H9 (cell line): ENCODE data around the gene SSTR4. TPM values are rescaled to one million over a fixed set of nuclear protein-coding genes. Genes with fewer than 3 reads are reported as not detected.

ENCODE experiments used
- DNase-seq: peaks from one replicate; pipeline ENCODE4 v3.0.0-alpha.2; 2017
- H2AFZ ChIP-seq: one replicate; pipeline ENCODE4 v1.6.1; 2013; ENCODE audit warnings: mild to moderate bottlenecking, low read length, control low read depth, moderate library complexity
- H2AK5ac ChIP-seq: 2 replicates; pipeline ENCODE4 v1.6.1; 2013; ENCODE audit warnings: low read length, control low read depth, mixed read lengths; ENCODE audit not compliant: insufficient read length
- H2BK120ac ChIP-seq: one replicate; pipeline ENCODE4 v1.6.1; 2013; ENCODE audit warnings: low read depth, mild to moderate bottlenecking, low read length, control low read depth, inconsistent platforms; ENCODE audit not compliant: poor library complexity, severe bottlenecking
- H2BK12ac ChIP-seq: 2 replicates; pipeline ENCODE4 v1.6.1; 2013; ENCODE audit warnings: low read length, control low read depth, mixed read lengths, low read depth; ENCODE audit not compliant: insufficient read length
- H2BK15ac ChIP-seq: 2 replicates; pipeline ENCODE4 v1.6.1; 2013; ENCODE audit warnings: low read depth, low read length, control low read depth
- H2BK20ac ChIP-seq: one replicate; pipeline ENCODE4 v1.6.1; 2013; ENCODE audit warnings: low read depth, mild to moderate bottlenecking, low read length, control low read depth, inconsistent platforms; ENCODE audit not compliant: poor library complexity, severe bottlenecking
- H2BK5ac ChIP-seq: 2 replicates; pipeline ENCODE4 v1.6.1; 2013; ENCODE audit warnings: low read length, control low read depth, mixed read lengths; ENCODE audit not compliant: insufficient read length
- H3K14ac ChIP-seq: 2 replicates; pipeline ENCODE4 v1.6.1; 2013; ENCODE audit warnings: low read length, control low read depth; ENCODE audit not compliant: insufficient read depth
- H3K18ac ChIP-seq: 2 replicates; pipeline ENCODE4 v1.6.1; 2013; ENCODE audit warnings: low read depth, mild to moderate bottlenecking, mixed read lengths, low read length, control low read depth; ENCODE audit not compliant: insufficient read length
- H3K23ac ChIP-seq: 2 replicates; pipeline ENCODE4 v1.6.1; 2013; ENCODE audit warnings: low read length, control low read depth, mixed read lengths, low read depth; ENCODE audit not compliant: insufficient read length
- H3K23me2 ChIP-seq: 2 replicates; pipeline ENCODE4 v1.6.1; 2013; ENCODE audit warnings: low read depth, mild to moderate bottlenecking, mixed read lengths, low read length, control low read depth; ENCODE audit not compliant: insufficient read length, poor library complexity, severe bottlenecking
- H3K27ac ChIP-seq: 2 replicates; pipeline ENCODE4 v1.5.1; 2013; ENCODE audit warnings: low read length, control low read depth, mixed read lengths, low read depth; ENCODE audit not compliant: insufficient read length
- H3K27me3 ChIP-seq: 2 replicates; pipeline ENCODE4 v1.6.1; 2013; ENCODE audit warnings: low read length, control low read depth, inconsistent platforms; ENCODE audit not compliant: insufficient read depth
- H3K4ac ChIP-seq: 2 replicates; pipeline ENCODE4 v1.6.1; 2013; ENCODE audit warnings: low read depth, mild to moderate bottlenecking, control low read depth, inconsistent platforms, low read length, moderate library complexity
- H3K4me1 ChIP-seq: 2 replicates; pipeline ENCODE4 v1.6.1; 2013; ENCODE audit warnings: low read length, control low read depth, inconsistent platforms; ENCODE audit not compliant: insufficient read depth
- H3K4me2 ChIP-seq: 2 replicates; pipeline ENCODE4 v1.6.1; 2013; ENCODE audit warnings: low read length, control low read depth, mixed read lengths; ENCODE audit not compliant: insufficient read length, insufficient read depth
- H3K56ac ChIP-seq: 2 replicates; pipeline ENCODE4 v1.6.1; 2013; ENCODE audit warnings: low read depth, mild to moderate bottlenecking, mixed read lengths, low read length, control low read depth; ENCODE audit not compliant: insufficient read length
- H3K79me1 ChIP-seq: 2 replicates; pipeline ENCODE4 v1.6.1; 2013; ENCODE audit warnings: low read depth, mild to moderate bottlenecking, moderate library complexity, low read length, control low read depth, inconsistent platforms; ENCODE audit not compliant: insufficient read depth, poor library complexity, severe bottlenecking
- H3K79me2 ChIP-seq: 2 replicates; pipeline ENCODE4 v1.6.1; 2013; ENCODE audit warnings: low read length, control low read depth, inconsistent platforms; ENCODE audit not compliant: insufficient read depth
- H3K9ac ChIP-seq: 2 replicates; pipeline ENCODE4 v1.6.1; 2013; ENCODE audit warnings: low read length, control low read depth, mixed read lengths; ENCODE audit not compliant: insufficient read length; ENCODE audit errors: extremely low read depth
- H3K9me3 ChIP-seq: one replicate; pipeline ENCODE4 v1.6.1; 2013; ENCODE audit warnings: low read depth, low read length, inconsistent platforms; ENCODE audit not compliant: control insufficient read depth
- H3T11ph ChIP-seq: one replicate; pipeline ENCODE4 v1.6.1; 2013; ENCODE audit warnings: mild to moderate bottlenecking, low read length, control low read depth, inconsistent platforms
- H4K20me1 ChIP-seq: one replicate; pipeline ENCODE4 v1.6.1; 2013; ENCODE audit not compliant: control insufficient read depth, insufficient read length, insufficient read depth
- H4K5ac ChIP-seq: 2 replicates; pipeline ENCODE4 v1.6.1; 2013; ENCODE audit warnings: low read depth, mild to moderate bottlenecking, mixed read lengths, low read length, control low read depth; ENCODE audit not compliant: insufficient read length
- H4K8ac ChIP-seq: replicated peaks from 2 replicates; pipeline ENCODE4 v1.6.1; 2013; ENCODE audit warnings: low read length, control low read depth, mixed read lengths, low read depth; ENCODE audit not compliant: insufficient read length
- H4K91ac ChIP-seq: 2 replicates; pipeline ENCODE4 v1.6.1; 2013; ENCODE audit warnings: low read depth, mild to moderate bottlenecking, moderate library complexity, mixed read lengths, low read length, control low read depth; ENCODE audit not compliant: insufficient read length
- H3K27ac Mint-ChIP-seq, 3 experiments: 2 replicates in 2 of 3; 3 replicates in 1 of 3; pipeline ENCODE4 v1.8.0; 2020 to 2021; ENCODE audit warnings: mixed read lengths in 3 of 3, mild to moderate bottlenecking in 1 of 3, moderate library complexity in 1 of 3
- H3K27me3 Mint-ChIP-seq: 2 replicates; pipeline ENCODE4 v1.8.0; 2021; ENCODE audit warnings: low read depth, mild to moderate bottlenecking, moderate library complexity, mixed read lengths
- H3K36me3 Mint-ChIP-seq, 3 experiments: 2 replicates in 2 of 3; 3 replicates in 1 of 3; pipeline ENCODE4 v1.8.0; 2020 to 2021; ENCODE audit warnings: low read depth in 3 of 3, mixed read lengths in 3 of 3; ENCODE audit not compliant: insufficient read depth in 1 of 3
- H3K4me1 Mint-ChIP-seq, 2 experiments: 2 replicates each; pipeline ENCODE4 v1.8.0; 2020; ENCODE audit warnings: mixed read lengths in 2 of 2
- H3K4me3 Mint-ChIP-seq, 2 experiments: 2 replicates in 1 of 2; 3 replicates in 1 of 2; pipeline ENCODE4 v1.8.0; 2020 to 2021; ENCODE audit warnings: mild to moderate bottlenecking in 2 of 2, mixed read lengths in 2 of 2, moderate library complexity in 1 of 2
- H3K9me3 Mint-ChIP-seq, 2 experiments: 2 replicates in 1 of 2; 3 replicates in 1 of 2; pipeline ENCODE4 v1.8.0; 2020; ENCODE audit warnings: mild to moderate bottlenecking in 2 of 2, mixed read lengths in 2 of 2, moderate library complexity in 1 of 2
- CTCF ChIP-seq: fragments of 200-600 bp; sonication (generic); conservative IDR thresholded peaks from 3 replicates; pipeline ENCODE4 v1.8.0; 2021; ENCODE audit warnings: antibody characterized with exemption, mild to moderate bottlenecking
- WGBS: extraction: QIAGEN DNeasy Blood & Tissue Kit; methylation state at CpG from one replicate; pipeline ENCODE4 v1.1.7; 2013; ENCODE audit warnings: missing lambda C conversion rate, low lambda C conversion rate, mixed read lengths; ENCODE audit not compliant: insufficient read length; ENCODE audit errors: extremely low coverage; 5-methylcytosine and 5-hydroxymethylcytosine counted together
- total RNA-seq: library from RNA; stranded (reverse); gene quantifications from 2 replicates; pipeline ENCODE4 v1.2.1, GENCODE V29; 2021

SSTR4 gene
- total RNA-seq, 1 experiment from 2014 or later = not detected

- Mint-ChIP-seq H3K4me3 (no peak overlapping the region), H3K36me3 (no peaks in the 10 kb centered on the region), H3K27ac (no peak overlapping the region), H3K27me3 (peaks cover 4% of the 10 kb centered on the region), H3K4me1 (peaks cover 0 to 2% of the 10 kb centered on the region in 2 experiments; a peak in 3 of 4 replicates), H3K9me3 (no peaks in the 10 kb centered on the region)
- Histone ChIP-seq H4K8ac (no peak overlapping the region), H3K14ac (no peak overlapping the region), H2BK120ac (no peak overlapping the region), H3K4me2 (no peak overlapping the region), H3K9ac (no peak overlapping the region), H2BK20ac (no peak overlapping the region), H2BK12ac (no peak overlapping the region), H4K91ac (no peak overlapping the region), H3K9me3 (no peaks in the 10 kb centered on the region), H3K4ac (no peak overlapping the region), H3K4me1 (no peaks in the 10 kb centered on the region), H3T11ph (no peak overlapping the region), H3K79me2 (no peaks in the 10 kb centered on the region), H3K23me2 (no peaks in the 10 kb centered on the region), H3K79me1 (no peaks in the 10 kb centered on the region), H2BK5ac (no peak overlapping the region), H2AFZ (no peak overlapping the region), H2AK5ac (no peak overlapping the region), H3K18ac (no peak overlapping the region), H3K56ac (no peak overlapping the region), H3K27ac (no peak overlapping the region), H3K27me3 (no peaks in the 10 kb centered on the region), H4K20me1 (no peaks in the 10 kb centered on the region), H4K5ac (no peak overlapping the region), H3K23ac (no peak overlapping the region), H2BK15ac (no peak overlapping the region)
- WGBS = no CpG with 5 or more reads among the region's 6 CpGs
- DNase-seq = no peak
- no peak for TF ChIP-seq CTCF
Observed at GRCh38 chr20:23002276-23002675, 32.8 kb upstream of the SSTR4 start.
